ENCODE results near the gene DUSP22.

GRCh38 chr6:360349-360748 lies 68.1 kb downstream of the DUSP22 start:
- TF ChIP-seq, protein P1, sequence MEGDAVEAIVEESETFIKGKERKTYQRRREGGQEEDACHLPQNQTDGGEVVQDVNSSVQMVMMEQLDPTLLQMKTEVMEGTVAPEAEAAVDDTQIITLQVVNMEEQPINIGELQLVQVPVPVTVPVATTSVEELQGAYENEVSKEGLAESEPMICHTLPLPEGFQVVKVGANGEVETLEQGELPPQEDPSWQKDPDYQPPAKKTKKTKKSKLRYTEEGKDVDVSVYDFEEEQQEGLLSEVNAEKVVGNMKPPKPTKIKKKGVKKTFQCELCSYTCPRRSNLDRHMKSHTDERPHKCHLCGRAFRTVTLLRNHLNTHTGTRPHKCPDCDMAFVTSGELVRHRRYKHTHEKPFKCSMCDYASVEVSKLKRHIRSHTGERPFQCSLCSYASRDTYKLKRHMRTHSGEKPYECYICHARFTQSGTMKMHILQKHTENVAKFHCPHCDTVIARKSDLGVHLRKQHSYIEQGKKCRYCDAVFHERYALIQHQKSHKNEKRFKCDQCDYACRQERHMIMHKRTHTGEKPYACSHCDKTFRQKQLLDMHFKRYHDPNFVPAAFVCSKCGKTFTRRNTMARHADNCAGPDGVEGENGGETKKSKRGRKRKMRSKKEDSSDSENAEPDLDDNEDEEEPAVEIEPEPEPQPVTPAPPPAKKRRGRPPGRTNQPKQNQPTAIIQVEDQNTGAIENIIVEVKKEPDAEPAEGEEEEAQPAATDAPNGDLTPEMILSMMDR (IDR thresholded peaks at IDR 0.05; ENCODE audit: control extremely low read depth in 1 of 3, insufficient read depth in 1 of 3, low read depth in 1 of 3, low read length in 3 of 3) = no peak
- TF ChIP-seq EZH2 (IDR thresholded peaks at IDR 0.05; ENCODE audit: low read depth, low read length, severe bottlenecking) = no peak
